HG03520 (cell line): ENCODE data around the gene B4GALT1.
A peak's percentile ranks its signal among the peaks of the same experiment; 100 is the strongest.

Source experiments
- ATAC-seq: cut with Tn5 transposase; IDR thresholded peaks from one replicate; pipeline ENCODE4 v1.9.1; 2021; ENCODE audit warnings: mild to moderate bottlenecking, moderate library complexity; ENCODE audit not compliant: unreplicated experiment

B4GALT1 gene, protein sequence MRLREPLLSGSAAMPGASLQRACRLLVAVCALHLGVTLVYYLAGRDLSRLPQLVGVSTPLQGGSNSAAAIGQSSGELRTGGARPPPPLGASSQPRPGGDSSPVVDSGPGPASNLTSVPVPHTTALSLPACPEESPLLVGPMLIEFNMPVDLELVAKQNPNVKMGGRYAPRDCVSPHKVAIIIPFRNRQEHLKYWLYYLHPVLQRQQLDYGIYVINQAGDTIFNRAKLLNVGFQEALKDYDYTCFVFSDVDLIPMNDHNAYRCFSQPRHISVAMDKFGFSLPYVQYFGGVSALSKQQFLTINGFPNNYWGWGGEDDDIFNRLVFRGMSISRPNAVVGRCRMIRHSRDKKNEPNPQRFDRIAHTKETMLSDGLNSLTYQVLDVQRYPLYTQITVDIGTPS

GRCh38 chr9:33167084-33167971, at the start of gene B4GALT1:
Gene B4GALT1, minus strand, starts transcription at chr9:33167336. Its CDS starts 167 bp downstream, at chr9:33167169.
- ATAC-seq, result peak; percentile 45

DNA sequence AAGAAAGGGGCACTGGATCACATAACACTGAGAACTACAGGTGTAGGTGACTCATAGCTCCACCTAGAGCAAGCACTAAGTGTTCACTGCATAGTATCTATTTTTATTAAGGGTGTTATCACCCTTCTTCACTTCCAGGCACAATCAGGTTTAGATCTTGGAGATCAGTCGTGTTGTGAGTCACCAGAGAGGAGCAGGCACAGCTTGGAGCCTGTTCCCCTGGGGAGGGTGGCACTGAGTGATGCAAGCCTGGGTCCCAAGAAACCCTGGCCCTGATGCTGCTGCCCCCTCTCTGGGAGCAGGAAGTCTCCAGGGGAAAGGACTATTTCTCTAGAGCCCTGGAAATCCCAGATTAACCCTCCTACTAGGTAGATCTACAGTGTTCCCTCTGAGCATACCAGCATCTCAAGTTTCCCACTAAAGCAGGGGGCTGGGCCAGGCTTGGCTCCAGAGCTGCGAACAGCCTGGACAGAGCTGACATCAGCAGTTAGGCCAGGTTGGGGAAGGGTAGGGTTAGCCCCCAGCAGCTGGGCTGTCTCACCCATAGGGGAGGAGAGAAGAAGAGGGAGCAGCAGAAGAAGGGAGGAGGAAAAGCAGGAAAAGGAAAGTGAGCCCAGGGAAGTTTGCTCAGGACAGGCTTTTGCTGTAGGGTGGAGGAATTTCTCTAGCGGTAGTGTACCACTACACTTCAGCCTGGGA, 44.7 kb upstream of the B4GALT1 start:
- no peak for ATAC-seq

DNA sequence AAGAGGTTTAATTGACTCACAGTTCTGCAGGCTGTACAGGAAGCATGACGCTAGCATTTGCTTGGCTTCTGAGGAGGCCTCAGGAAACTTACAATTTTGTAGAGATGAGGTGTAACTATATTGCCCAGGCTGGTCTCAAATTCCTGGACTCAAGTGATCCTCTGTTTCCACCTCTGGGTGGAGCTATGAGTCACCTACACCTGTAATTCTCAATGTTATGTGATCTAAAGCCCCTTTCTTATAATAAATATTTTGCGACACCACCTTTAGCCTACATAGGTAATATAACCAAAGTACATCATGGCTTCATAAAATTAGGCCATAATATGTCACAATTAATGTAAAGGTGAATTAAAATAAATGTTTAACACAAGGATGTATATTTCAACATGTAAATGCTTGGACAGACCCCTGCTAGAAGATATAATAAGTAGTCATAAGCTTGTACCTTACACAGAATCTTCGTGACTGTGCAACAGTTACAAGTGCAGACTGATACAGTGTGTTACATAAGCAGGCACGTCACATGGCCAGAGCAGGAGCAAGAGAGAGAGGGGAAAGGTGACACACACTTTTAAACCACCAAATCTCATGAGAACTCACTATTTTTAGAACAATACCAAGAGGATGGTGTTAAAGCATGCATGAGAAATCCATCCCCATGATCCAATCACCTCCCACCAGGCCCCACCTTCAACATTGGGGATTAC, 43.0 kb upstream of the B4GALT1 start:
- ATAC-seq, result no peak

GRCh38 chr9:33209394-33209793, 42.3 kb upstream of the B4GALT1 start:
- no peak for ATAC-seq

DNA sequence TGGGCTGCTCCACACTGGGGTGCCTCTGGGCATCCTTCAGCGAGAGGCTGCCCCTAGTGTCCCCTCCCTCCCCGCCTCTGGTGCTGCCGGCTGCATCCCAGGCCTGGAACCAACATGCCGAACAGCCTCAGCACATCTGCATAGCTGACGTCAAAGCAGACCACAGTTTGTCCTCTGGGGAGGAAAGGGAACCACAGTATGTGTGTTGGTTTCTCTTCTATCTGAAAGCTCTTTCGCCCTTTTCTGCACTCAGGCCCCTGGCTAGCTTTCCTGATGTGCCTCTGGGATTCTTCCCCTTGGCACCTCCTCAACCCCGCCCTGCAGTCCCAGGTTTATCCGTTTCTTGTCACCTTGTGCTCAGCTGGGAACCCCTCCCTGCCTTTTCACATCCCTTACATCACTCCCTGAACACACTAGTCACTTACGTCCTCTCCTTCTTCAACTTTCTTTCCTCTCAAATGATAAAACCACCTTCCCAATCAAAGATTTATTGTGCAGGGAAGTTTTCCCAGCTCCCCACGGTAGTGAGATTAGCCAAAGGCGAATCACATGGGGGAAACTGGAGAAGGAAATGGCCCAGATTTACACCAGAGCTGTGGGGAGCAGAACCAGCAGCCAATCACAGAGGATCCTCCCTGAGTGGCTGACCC, 35.5 kb upstream of the B4GALT1 start:
- ATAC-seq, result peak; percentile 100

- ATAC-seq, result no peak
Observed at GRCh38 chr9:33202018-33202417, 34.9 kb upstream of the B4GALT1 start.

- no peak for ATAC-seq
Observed at GRCh38 chr9:33198165-33198564, 31.0 kb upstream of the B4GALT1 start.

DNA sequence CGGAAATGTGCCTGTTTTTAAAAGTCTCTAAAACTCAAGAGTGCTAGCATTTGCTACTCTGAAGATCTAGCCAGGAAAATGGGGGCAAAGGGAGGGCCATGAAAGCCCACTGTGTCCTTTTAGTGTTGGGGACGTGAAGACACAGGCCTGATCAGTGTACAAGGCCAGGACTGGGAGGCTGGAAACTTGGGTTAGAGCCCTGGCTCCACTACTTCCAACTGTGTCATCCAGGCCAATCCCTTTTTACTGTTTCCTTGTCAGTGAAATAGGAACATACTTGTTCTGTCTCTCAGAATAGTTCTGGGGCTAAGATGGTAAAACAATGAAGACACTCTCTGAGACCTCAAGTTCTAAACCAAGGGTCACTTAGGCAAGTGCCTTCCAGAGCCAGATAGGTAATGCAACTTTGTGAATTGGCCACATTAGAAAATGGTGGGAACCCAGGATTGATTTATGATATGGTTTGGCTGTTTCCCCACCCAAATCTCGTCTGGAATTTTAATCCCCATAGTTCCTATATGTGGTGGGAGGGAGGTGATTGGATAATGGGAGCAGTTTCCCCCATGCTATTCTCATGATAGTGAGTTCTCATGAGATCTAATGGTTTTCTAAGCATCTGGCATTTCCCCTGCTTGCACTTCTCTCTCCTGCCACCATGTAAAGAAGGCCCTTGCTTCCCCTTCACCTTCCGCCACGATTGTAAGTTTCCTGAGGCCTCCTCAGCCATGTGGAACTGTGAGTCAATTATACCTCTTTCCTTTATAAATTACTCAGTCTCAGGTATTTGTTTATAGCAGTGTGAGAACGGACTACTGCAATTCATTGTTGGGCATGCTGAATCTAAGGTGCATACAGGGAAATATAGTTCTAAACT, 30.4 kb upstream of the B4GALT1 start:
- ATAC-seq, result no peak

DNA sequence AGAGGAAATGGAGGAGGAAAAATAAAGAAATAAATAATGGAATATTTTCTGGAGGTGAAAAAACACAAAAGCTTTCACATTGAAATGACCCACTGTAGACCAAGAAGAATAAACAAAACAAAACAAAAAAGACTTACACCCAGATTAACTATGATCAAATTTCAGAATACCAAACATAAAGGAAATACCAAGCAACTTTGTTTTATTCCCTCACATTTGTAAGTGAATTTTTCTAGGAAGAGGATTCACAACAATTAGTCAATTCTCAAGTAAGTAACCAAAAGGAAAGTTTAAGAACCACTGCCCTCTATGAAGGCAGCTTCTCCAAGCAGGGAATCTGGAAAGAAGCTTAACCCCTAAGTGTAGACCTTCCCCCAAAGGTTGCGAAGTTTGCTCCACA, 29.6 kb upstream of the B4GALT1 start:
- ATAC-seq, result no peak

- ATAC-seq, result no peak
Observed at GRCh38 chr9:33193818-33194217, 26.7 kb upstream of the B4GALT1 start.

GRCh38 chr9:33192493-33193255, 25.5 kb upstream of the B4GALT1 start:
- ATAC-seq, result no peak

- ATAC-seq, result no peak
Observed at GRCh38 chr9:33190021-33190705, 23.0 kb upstream of the B4GALT1 start.

DNA sequence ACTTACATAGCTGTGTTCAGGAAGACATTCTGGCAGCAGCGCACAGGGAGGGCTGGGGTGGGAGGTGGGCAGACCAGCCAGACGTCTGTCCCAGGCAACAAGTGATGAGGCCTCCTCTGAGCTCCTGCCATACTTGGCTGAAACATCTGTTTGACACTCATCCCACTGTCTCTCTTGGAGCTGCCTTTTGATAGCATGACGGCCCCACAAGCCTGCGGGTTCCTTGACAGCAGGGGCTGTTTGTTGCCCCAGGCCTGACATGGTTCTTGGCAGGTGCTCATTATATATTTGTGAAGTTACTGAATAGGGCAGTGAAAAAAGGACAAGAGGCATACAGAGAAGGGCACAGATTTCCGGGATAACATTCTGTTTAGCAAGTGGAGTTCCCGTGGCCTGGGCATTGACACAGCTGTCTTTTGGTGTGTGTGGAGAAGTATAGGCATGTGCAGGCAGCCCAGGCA, 22.2 kb upstream of the B4GALT1 start:
- no peak for ATAC-seq

DNA sequence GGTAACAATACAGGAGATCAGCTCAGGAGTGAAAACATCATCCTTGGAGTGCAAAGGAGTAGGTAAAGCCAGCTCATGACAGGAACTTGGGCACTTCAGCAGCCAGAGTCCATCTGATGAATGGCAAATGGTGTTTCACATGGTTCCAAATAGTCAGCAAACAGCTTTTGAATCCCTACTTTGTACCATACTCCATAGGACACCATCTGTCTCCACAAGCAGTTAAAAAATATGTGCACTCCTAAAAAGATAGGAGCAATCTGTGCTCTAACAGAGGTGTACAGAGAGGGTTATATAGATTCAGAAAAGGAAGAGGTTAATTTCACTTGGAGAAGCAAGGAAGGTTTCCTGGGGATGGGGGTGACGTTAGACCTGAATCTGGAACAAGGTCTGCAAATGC, 21.6 kb upstream of the B4GALT1 start:
- ATAC-seq, result no peak

GRCh38 chr9:33187519-33188218, 20.5 kb upstream of the B4GALT1 start:
- no peak for ATAC-seq

DNA sequence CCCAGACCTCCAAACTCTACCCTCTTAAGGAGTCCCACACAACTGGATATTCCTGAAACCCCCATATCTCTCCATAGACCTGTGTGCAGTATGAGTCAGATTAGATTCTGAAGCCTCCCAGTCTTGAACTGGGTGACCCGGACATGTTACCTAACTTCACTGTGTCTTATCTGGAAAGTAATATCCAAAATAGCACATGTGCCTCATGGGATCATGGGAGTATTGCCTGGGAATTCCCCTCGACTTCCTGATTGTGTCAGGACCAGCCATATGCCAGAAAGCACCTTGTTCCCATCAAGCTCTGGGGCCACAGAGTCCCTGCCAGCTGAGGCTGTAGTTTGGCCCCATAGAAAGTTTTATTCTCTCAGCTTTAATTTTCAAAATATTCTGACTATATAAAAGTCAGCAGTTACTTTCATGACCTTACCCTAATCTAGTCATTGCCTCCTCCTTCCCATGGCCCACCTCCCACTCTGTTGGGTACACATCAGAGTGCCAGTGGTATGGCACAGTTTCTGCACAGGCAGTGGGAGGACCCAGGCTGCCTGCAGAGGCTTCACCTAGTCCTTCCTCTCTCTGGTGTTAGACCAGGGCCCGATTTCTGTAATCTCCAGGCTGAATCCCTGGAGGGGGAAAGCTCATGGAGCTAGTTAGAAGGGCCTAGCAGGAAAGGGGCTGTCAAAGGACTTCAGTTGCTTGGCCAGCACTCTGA, 19.5 kb upstream of the B4GALT1 start:
- ATAC-seq, result no peak

- ATAC-seq, result no peak
Observed at GRCh38 chr9:33185858-33186257, 18.7 kb upstream of the B4GALT1 start.
